M059J (cell line): ENCODE data around the gene NSFL1C. TPM values are rescaled to one million over a fixed set of nuclear protein-coding genes. Genes with fewer than 3 reads are reported as not detected.
"Not testable (repeated sequence)": the region's sequence is repeated elsewhere in the genome, so short reads cannot be mapped to it uniquely, and the experiment has no call there.

Experiments
- DNase-seq: peaks from one replicate; pipeline ENCODE4 v3.0.0-alpha.2; 2012; ENCODE audit warnings: low read depth
- total RNA-seq: library from RNA; depleted of rRNA; stranded (reverse); fragments of >200 nt; shearing (Covaris generic); gene quantifications from 2 replicates; pipeline ENCODE4 v1.2.3, GENCODE V29; 2014

The NSFL1C gene
- total RNA-seq, 1 experiment from 2014 or later = 69.2 TPM

DNA sequence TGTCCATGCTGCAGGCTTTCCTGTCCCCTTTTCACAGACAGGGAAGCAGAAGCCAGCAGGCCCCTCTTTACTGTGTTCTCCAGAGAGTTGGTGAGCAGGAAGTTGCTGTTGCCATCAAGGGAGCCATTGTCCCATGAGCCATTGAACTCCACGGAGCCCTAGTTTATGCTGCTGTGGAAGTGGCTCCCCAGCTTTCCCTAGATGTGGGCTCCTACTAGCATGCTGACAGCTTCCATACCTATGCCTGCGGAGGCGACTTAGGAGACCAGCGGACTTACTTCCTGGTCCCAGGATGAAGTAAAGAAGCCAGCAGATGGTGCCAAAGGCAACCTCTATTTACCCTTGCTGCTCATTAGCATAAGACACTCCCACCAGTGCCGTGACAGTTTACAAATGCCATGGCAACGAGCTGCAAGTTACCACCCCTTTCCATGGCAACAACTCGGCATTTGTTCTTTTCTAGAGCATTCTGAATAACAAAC lies 43.0 kb downstream of the NSFL1C start:
- DNase-seq = peak; percentile 78

DNA sequence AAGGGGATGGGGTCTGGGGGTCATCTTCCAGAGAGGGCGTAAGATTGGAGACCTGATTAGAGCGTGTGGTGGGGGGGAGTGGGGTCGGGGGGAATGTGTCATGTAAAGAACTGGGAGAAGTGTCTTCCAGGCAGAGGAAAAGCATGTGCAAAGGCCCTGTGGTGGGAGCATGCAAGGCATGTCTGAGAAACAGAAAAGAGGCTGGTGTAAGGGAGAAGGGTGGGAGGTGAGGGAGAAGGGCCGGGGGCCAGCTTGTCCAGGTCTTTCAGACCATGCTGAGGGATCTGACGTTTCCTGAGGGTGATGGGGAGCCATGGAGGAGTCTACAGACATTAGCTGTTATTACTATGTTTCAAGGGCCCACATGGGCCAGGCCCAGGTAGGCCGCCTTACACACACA lies 43.4 kb downstream of the NSFL1C start:
- no peak for DNase-seq

- peak; percentile 53 for DNase-seq
These were observed 43.9 kb downstream of the NSFL1C start for GRCh38 chr20:1422753-1423152.

GRCh38 chr20:1420066-1420465 lies 46.6 kb downstream of the NSFL1C start:
- no peak for DNase-seq

DNA sequence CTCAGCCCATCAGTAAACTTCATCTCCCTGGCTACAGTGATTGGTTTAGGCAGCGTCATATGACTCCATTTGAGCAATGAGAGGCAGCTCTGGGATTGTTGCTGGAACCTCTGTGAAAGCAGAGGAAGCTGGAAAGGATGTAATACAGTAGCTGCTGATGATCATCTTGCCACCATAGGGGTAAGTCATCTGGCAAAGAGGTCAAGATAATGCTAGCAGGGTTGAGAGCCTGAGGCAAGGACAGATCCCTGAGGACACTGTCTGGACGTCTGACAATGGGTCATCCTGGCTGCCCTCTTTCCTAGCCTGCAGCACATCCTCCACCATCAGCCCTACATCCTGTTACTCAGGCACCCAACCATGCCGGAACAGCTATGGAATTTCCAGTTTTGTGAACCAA lies 48.3 kb downstream of the NSFL1C start:
- peak; percentile 99 for DNase-seq

DNA sequence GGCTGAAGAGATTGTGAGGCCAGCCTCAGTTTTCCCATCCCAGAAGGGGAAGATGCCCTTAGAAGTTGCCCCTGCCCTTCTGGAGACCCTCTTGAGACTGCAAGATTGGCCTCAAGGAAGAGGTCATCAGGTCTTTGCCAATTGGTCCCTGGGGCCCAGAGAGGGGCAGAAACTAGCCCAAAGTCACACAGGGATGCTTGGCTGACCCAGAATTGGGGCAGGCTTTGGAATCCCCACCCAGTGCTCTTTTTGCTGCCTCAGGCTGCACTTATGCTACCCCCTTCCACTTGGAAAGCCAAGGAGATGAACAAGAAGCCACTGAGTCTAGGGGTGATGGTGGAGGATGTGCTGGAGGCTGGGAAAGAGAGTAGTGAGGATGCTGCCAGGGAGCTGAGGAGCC lies 48.9 kb downstream of the NSFL1C start:
- DNase-seq = no peak

- DNase-seq = peak; percentile 100
These were observed 49.4 kb downstream of the NSFL1C start for GRCh38 chr20:1417273-1417672.

DNA sequence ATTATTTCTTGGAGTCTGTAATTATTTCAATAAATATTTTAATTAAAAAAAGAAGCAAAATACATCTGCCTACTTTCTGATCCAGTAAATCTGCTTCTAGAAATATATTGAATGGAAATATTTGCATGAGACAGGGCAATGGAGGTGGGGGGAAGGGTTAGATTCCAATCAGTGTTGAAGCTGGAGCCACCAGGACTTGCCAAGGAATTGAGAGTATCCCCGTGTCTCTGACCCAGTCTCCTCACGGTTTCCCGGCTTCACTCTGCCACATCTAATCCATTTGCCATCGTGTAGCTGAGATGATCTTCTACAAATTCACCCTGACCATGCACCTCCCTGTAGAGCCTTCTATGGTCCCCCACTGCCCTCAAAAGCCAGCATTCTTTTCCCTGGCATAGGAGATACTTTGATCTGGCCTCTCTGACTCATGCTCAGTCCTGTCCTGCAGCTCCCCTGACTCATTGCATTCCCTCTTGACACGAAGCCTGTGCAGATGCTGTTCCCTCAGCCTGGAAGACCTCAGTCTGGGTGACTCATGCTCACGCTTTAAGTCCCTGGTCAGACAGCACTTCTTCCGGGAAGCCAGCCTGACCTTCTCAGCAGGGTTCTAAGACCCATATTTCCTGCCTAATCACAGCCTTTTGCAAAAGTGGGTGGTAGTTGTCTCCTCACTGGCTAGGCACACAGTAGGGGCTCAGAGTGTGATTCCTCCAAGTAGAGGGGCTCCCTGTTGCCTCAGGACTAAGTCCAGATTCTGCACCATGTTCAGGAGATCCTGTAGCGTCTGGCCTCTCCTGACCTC lies 50.8 kb downstream of the NSFL1C start:
- peak; percentile 100 for DNase-seq

DNA sequence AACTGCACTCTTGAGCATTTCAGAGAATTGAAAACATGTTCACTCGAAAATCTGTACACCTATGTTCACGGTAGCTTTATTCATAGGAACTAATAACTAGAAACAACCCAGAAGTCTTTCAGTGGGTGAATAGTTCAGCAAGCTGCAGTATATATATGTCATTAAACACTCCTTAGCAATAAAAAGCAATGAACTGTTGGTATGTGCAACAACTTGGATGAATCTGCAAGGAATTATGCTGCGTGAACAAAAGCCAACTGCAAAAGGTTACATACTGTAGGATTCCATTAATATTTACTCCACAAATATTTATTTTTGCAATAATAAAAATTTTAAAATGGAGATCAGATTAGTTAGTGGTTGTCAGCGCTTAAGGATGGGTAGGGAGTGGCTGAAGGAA lies 51.7 kb downstream of the NSFL1C start:
- DNase-seq = no peak

- DNase-seq = no peak
These were observed 60.8 kb downstream of the NSFL1C start for GRCh38 chr20:1405801-1406200.

DNA sequence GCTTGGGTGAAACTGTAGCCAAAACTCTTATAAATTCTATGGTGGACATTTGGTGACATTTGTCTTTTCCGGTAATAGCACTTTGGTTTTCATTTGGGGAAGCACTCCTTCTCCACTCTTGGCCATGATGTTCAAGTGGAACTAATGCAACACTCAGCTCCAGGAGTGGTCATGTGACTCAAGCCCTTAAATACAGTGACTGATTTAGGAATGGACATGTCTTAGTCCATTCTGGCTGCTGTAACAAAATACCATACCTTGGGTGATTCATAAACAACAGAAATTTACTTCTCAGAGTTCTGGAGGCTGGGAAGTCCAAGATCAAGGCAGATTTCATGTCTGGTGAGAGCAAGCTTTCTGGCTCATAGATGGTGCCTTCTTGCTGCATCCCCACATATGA lies 63.0 kb downstream of the NSFL1C start:
- no peak for DNase-seq

DNA sequence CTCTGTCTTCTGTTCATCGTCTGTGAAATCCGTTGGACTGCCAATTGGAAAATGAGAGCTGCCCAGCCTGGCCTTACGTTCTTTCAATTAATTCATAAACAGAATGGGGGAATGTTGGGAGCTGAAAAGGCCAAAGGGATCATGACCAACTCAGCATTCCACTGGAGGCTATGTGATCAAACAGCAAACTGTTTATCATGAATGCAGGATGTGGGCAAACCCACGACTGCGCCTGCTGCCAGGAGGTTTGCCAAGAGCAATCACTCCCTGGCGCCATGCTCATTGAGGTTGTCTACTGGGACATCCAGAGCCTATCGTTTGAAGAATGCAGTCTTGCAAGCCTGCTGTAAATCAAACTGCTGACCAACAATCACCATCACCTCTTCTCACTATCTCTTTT lies 64.5 kb downstream of the NSFL1C start:
- DNase-seq = peak; percentile 99

DNA sequence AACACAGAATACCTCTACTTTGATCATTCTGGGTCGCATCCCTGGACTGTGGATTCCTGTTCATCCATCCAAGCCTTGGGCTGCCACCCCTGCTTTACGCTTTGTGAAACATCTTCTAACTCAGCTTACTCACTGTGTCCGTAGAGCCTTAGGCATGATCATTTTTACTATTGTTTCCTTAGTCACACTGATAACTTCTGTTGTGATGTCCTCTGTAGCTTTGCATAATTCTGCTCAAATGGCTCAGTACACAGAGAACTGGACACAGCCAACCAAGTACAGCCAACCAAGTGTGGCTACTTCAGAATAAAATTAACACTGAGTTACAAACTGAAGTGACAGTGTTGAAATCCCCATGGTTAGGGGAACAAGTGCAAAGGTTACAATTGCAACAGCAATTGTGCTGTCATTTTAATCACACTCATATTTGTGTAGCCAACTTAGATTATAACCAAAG lies 65.2 kb downstream of the NSFL1C start:
- peak; percentile 88 for DNase-seq

DNA sequence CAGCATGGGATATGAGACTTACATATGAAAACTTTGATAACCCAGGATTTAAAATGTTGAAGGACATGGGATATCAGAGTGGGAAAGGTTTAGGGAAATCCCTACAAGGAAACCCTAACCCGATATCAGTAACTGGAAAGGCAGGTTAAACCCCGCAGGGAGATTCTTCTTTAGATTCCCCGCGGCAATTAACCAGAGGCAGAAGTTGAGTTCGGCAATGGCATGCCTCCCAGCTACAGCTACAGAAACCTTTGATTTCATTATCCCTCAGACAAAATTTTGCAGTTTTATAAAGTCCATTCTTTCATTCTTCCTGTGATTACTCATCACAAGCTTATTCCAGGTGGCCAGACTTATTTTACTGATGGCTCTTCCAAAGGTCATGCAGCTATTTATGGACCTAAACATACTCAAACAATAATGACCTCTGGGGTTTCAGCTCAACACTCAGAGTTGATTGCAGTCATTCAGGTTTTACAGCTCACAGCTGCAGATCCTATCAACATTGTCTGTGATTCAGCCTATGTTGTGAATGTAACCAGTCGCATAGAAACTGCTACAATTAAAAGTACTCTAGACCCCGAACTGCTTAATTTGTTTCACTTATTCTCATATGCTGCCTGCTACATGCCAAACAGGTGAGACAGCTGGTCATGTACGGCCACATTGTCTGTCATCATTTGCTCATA lies 66.8 kb downstream of the NSFL1C start:
- DNase-seq = peak; percentile 99

DNA sequence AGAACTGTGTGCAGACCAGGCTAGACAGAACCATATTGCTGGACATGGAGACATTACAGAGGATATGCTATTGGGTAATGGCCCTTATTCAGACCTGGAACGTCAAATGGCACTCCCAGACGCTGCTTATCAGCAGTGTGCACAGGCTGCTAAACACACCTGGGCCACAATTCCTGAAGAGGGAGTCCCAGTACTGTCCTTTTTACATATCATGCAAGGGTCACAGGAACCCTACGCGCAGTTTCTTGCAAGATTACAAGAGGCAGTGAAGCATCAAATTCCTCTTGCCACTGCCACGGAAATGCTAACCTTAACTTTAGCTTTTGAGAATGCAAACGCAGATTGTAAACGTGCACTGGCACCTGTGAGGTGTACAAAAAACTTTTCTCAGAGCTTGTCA lies 68.5 kb downstream of the NSFL1C start:
- not testable (repeated sequence) for DNase-seq

- DNase-seq = no peak
These were observed 68.9 kb downstream of the NSFL1C start for GRCh38 chr20:1397710-1398109.

GRCh38 chr20:1396702-1397101 lies 69.9 kb downstream of the NSFL1C start:
- no peak for DNase-seq

- no peak for DNase-seq
These were observed 70.4 kb downstream of the NSFL1C start for GRCh38 chr20:1396264-1396663.

DNA sequence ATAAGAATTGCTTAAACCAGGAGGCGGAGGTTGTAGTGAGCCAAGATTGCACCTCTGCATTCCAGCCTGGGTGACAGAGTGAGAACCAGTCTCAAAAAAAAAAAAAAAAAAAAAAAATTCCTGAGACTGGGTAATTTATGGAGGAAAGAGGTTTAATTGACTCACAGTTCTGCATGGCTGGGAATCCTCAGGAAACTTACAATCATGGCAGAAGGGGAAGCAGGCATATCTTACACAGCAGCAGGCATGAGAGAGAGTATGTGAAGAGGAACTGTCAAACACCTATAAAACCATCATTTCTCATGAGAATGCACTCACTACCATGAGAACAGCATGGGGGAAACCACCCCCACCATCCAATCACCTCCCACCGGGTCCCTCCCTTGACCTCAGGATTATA lies 72.0 kb downstream of the NSFL1C start:
- no peak for DNase-seq

- no peak for DNase-seq
These were observed 73.2 kb downstream of the NSFL1C start for GRCh38 chr20:1393507-1393882.

DNA sequence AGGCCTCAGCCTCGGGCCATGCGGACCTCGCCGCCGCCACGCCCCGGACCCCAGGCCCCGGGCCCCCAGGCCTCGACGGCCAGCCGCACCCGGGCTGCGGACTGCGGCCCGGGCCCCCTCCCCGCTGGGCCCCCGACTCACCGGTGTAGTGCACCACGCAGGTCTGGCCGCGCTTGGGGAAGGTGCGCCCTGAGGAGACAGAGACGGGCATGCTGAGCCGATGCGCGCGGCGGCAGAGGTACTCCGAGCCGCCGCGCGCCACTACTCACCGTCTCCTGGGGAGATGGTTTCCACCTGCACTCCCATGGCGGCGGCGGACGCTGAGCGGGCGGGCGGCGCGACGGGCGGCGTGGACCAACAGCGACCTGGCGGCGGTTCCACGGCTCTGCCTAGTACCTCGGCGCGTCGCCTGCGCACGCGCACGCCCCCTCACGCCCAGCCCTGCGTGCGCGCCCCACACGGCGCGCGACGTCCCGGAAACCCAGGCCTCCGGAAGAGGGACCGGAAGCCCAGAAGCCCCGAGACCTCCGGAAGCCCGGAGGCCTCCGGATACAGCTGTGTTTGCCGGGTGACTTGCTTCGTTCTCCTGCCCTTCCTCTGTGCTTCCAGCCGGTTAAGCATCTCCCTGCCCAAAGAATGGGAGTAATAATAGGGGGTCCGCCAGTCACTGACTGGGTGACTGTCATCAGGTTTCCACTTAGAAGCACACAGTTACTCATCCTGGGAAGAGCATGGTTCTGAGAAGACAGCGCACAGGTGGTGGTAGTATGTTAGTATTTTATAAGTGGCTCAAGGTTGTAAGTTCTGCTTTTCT lies 73.7 kb downstream of the NSFL1C start, which contains the start of gene FKBP1A:
TSS of gene FKBP1A (minus strand) at position 362 of the 814 bp plus-strand sequence. CDS start at position 306, 56 bp downstream.
- DNase-seq = peak; percentile 96

DNA sequence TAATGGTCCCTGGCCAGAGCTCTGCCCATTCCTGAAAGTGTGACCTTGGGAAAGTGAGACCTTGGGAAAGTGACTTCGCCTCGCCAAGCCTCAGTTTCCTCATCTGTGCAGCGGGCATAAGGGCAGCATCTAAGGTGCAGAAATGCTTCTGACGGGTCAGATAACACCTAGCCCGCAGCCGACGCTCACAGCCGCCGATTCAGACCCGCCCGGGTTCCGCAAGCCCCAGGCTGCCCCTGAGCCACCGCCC lies 74.3 kb downstream of the NSFL1C start:
- no peak for DNase-seq
